Breast epithelium (tissue), 3 donors: Measurements from ENCODE around the gene EFEMP1.

Source experiments
- CTCF ChIP-seq, 3 donors: fragments of 450-650 bp; IDR thresholded peaks; one replicate each; pipeline ENCODE4 v1.5.1; 2016 to 2017; ENCODE audit warnings: antibody characterized with exemption in 3 of 3, mild to moderate bottlenecking in 3 of 3, moderate library complexity in 3 of 3
- POLR2AphosphoS5 ChIP-seq, 3 donors: sonication (generic); formaldehyde crosslinking; IDR thresholded peaks; one replicate each; pipeline ENCODE4 v1.6.1; 2017; ENCODE audit warnings: antibody characterized with exemption in 3 of 3

GRCh38 chr2:55917117-55917516 is 6.5 kb downstream of the EFEMP1 start:
- TF ChIP-seq CTCF (IDR thresholded peaks at IDR 0.05) (no peak), POLR2AphosphoS5 (IDR thresholded peaks at IDR 0.05) (no peak)
